Breast epithelium (tissue), 3 donors: Measurements from ENCODE around the gene AVPI1.

Experiments used
- CTCF ChIP-seq, 3 donors: fragments of 450-650 bp; IDR thresholded peaks; one replicate each; pipeline ENCODE4 v1.5.1; 2016 to 2017; ENCODE audit warnings: antibody characterized with exemption in 3 of 3, mild to moderate bottlenecking in 3 of 3, moderate library complexity in 3 of 3
- POLR2A ChIP-seq: fragments of 450-650 bp; IDR thresholded peaks from one replicate; pipeline ENCODE4 v1.6.1; 2016; ENCODE audit warnings: antibody characterized with exemption, mild to moderate bottlenecking, moderate library complexity

GRCh38 chr10:97633921-97634320 lies 53.1 kb downstream of the AVPI1 start:
- TF ChIP-seq POLR2A (no peak), CTCF (IDR thresholded peaks at IDR 0.05) (peak in 2 of 3 donors; percentile 41 to 50)
